HG03135 (cell line): ENCODE results near the gene TRANK1.
"Not testable (repeated sequence)": the region's sequence is repeated elsewhere in the genome, so short reads cannot be mapped to it uniquely, and the experiment has no call there.

Experiments
- ATAC-seq: cut with Tn5 transposase; IDR thresholded peaks from one replicate; pipeline ENCODE4 v1.9.1; 2021; ENCODE audit warnings: mild to moderate bottlenecking, moderate library complexity; ENCODE audit not compliant: unreplicated experiment

TRANK1 gene

DNA sequence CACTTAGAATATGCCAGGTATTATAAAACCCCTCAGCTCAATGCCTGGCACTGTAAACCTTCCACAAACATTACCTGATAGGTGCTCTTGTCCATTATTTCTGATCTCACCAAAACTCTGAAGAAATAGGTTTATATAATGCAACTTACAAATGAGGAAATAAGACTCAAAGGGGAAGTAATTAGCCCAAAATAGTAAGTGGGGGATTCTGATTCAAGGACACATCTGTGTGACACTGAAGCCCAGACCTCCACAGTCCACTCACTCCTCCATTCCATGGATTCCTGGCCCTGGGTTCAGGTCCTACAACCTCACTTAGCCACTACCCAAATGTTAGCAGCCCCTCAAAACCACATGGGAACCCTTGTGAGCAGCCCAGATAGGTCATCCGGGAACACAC is 49.9 kb downstream of the TRANK1 start:
- no peak for ATAC-seq

DNA sequence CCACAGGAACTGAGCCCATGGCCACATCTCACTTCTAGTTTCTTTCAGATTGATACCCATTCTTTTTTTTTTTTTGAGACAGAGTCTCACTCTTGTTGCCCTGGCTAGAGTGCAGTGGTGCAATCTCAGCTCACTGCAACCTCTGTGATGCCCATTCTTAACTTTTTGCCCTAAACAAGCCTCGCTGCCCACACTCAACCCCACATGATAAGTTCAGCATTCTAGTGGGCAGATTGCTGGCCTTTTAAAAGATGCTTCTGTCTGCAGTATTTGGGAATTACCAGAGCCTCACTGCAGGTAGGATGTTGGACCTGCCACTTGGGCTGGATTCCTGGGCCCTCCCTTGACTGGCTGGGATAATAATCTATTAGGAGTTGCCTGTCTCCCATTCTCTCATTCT is 51.0 kb downstream of the TRANK1 start:
- no peak for ATAC-seq

DNA sequence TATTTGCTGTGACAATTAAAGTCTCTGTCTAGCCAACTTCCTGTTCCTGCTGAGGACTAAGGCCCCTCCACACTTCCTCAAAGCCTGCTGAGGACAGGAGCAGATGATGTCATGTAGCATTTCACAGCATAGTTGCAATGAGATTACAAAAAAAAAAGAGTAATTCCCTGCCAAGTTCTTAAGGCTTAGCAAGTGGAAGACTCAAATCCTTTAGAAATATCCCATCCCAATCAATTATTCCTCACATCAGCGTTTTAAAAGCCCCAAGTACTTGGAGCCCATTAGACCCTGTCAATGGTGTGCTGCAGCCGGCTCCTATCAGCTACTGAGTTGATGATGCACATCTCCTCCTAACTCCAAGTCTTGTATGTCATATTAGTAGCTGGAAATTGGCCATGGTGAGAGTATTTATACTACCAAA is 51.7 kb downstream of the TRANK1 start:
- ATAC-seq: peak; percentile 43

GRCh38 chr3:36892457-36893136 is 52.3 kb downstream of the TRANK1 start:
- no peak for ATAC-seq

- peak; percentile 82 for ATAC-seq
These were observed 53.1 kb downstream of the TRANK1 start for GRCh38 chr3:36891701-36892160.

DNA sequence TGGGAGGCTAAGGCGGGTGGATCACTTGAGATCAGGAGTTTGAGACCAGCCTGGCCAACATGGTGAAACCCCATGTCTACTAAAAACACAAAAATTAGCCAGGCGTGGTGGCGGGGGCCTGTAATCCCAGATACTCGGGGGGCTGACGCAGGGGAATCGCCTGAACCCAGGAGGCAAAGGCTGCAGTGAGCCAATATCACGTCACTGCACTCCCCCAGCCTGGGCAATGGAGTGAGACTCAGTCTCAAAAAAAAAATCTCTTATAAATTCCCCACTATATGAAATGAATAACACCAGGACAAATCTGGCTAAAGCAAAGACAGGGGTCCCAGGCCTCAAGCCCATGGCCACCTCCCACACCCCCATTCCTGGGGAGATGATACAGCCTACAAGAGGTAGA is 53.8 kb downstream of the TRANK1 start:
- ATAC-seq: not testable (repeated sequence)

DNA sequence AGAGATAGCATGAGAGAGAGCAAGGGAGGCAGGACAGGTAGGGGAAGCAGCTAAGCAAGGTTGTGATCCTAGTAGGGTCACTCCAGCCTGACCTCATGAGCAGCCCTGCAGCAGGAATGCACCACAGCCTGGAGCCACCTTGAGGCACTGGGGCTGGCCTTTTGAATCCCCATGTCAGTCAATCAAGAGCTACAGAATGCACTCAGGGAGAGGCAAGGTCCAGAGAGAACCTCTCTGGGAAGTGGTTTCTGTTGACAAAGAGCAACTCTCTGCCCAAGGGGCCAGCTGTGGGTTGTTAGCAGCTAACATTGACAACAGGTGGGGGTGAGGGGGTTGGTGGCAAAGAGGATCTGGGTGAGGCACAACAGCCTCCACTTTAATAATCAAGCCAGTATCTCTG is 54.6 kb downstream of the TRANK1 start:
- no peak for ATAC-seq

DNA sequence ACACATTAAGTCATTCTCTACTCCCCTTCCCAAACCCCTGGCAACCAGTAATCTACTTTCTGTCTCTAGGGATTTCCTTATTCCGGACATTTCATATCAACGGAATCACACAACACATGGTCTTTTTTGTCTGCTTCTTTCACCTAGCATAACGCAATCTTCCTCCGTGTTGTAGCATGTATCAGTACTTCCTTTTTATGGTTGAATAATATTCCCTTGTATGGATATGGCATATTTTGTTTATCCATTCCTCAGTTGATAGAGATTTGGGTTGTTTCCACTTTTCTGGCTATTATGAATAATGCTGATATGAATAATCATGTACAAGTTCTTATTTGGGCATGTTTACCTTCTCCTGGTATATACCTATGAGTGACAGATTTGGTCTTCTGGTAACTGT is 63.1 kb downstream of the TRANK1 start:
- no peak for ATAC-seq

- ATAC-seq: not testable (repeated sequence)
These were observed 65.0 kb downstream of the TRANK1 start for GRCh38 chr3:36879842-36880241.

- ATAC-seq: no peak
These were observed 66.7 kb downstream of the TRANK1 start for GRCh38 chr3:36877930-36878685.

DNA sequence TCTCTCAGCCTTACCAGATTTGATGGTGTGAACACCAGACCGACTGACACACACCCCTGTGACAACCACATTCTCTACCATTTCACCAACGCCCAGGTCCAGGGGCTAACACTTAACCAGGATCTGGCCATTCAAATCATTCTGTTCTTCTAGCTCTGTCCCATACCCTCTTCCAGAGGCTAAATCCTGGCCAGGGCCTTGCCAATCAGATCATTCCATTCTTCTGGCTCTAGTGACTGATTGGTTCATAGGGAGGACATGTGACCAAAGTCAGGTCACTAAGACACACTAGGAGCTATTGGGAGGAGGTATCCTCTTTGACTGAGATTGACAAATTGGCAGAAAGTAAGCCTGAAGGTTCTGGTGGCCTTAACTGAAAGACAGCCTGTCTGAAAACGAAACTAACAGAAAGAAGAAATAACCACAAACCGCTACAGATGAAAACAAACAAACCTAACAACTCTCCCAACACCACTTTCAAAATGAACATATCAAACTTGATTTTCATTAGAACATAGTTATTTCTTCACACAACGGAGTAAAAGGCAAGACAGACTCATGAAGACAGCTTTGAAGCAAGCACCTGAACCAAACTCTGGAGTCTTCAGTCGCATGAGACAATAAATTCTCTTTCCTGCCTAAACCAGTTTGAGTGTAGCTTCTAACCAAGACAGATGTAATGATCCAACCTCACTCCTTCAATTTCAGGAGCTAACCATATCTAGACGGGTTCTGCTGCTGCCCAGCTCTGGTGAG is 68.5 kb downstream of the TRANK1 start:
- peak; percentile 98 for ATAC-seq

- no peak for ATAC-seq
These were observed 69.5 kb downstream of the TRANK1 start for GRCh38 chr3:36875397-36875796.

DNA sequence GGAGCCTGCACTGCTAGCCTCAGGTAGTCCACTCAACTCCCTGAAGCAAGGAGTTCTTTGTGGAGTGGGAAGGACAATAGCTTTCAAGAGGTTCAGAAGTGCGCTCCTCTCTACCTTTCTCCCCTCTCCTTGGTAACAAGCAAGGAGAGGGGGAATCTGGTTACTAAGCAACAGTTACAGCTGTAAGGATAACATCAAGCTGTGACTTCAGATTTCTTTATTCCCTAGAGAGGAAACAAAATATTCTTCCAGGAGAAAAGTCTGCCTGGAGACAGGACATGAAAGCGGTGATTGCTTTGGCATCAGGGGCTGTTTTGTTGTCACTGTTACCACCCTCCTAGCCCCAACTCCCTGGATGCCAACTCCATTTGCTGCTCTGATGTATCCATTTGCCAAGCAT is 70.4 kb downstream of the TRANK1 start:
- ATAC-seq: no peak

DNA sequence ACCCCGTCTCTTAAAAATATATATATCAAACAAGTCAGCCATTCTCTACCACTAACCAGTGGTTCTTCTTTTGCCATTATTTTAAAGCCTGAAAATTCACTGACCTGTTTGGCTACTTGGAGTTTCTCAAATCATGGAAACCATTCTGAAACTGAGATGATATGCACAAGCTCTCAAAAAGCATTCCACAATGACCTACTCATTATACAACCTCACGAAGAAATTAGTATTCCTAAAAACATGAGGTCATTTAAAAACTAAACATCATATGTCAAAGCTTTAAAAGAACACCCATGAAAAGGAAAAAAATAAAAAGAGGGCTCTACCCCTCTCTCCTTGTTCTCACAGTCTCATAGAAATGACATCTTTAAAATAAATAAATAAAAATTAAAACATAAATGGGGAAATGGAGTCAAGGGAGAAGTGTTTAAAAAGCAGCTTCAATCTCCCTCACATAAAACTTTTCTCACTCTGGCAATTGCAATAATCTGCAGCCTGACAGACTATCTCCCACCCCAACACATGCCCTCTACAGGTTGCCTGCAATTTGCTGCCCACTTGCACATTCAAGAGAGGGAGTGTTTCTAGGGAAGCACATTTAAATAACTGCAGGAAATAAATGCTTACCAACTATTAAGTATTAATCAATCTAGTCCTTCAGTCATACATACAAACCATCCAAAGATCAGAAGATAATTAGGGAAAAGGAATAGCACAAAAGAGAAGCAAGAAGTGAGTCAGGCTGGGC is 73.3 kb downstream of the TRANK1 start:
- ATAC-seq: no peak

DNA sequence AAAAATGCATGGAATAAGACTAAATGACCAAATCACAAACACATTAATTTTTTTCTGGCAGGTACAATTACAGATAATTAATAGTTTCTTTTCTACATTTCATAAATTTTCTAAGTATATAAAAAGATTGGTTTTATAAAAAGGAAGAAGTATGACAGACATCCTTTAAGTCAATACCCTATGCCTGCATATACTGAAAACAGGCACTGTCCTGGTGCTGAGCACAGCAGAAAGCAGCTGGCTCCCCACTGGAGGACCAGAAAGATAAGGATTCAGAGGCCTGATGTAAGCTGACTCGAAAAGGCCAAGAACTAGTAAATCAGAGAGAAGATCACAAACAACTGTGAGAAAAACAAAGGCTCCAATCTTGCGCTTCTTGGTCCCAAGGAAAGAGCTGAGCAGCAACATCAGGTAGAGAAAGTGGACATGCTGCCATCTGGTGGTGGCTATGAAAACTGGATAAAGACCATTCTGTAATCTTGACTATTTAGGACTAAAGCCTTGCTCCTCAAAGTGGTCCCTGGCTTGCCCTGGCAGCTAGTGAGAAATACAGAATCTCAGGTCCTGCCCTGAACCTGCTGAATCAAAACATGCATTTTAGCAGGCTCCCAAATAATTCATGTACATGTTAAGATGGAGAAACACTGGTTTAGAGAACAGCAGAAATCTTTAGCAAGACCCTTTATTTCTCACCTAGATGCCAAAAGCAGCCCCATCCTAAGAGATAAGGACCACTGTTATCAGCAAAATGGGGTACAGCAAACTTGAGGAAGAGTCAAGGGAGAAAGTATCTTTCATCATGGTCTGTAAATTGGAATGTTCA is 76.0 kb downstream of the TRANK1 start:
- peak; percentile 91 for ATAC-seq

DNA sequence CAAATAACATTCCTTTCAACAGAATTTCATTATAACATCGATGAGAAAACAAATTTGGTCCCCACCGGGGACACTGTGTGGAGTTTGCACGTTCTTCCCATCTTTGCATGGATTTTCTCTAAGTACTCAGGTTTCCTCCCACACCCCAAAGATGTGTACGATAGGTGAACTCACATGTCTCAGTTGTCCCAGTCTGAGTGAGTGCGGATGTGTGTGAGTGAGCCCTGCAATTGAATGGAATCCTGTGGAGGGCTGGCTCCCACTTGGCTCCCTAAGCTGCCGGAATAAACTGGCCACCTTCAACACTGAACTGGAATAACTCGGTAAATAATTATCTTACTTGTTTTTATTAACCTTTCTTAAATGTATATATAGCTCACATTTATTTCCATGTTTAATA is 77.0 kb downstream of the TRANK1 start:
- ATAC-seq: no peak

- ATAC-seq: no peak
These were observed 78.5 kb downstream of the TRANK1 start for GRCh38 chr3:36866368-36866767.

GRCh38 chr3:36864180-36865053 is 80.4 kb downstream of the TRANK1 start:
- ATAC-seq: no peak

DNA sequence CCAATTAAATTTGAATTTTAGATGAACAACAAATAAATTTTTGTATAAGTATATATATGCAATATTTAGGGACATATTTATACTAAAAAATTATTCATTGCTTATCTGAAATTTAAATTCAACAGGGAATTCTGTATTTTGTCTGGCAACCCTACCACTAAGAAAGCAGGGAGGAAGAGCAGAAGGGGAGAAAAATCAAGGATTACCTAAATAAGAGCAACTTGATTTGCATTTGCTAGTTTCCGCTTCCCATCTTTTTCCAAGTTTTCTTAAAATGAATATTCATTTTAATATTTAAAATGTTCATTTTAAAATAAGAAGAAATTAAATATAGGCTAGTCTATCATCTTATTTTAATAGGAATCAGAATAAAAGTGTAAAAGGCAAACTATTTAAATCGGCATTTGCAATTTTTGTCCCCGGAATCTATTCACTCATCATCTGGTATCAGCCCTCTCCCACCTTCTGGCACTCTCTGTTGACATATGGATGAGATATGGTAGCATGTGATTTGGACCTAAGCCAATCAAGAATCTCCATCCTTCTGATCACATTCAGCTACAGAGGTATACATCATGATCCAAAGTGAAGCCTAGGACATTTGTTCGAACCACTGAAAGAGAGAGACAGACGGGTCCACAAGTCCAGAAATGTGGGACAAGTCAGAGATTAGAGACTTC is 82.6 kb downstream of the TRANK1 start:
- no peak for ATAC-seq
